GM19239 (cell line): ENCODE measurements around the gene CKAP5.
"Not testable (repeated sequence)": the region's sequence is repeated elsewhere in the genome, so short reads cannot be mapped to it uniquely, and the experiment has no call there.

Source experiments
- DNase-seq: peaks from one replicate; pipeline ENCODE4 v3.0.0; 2011; ENCODE audit warnings: low spot score; ENCODE audit not compliant: insufficient read length
- FAIRE-seq: peaks from 2 replicates; lab custom pipeline; 2011; peaks lifted over from hg19 to GRCh38; lab: Jason Lieb, UNC

The CKAP5 gene

DNA sequence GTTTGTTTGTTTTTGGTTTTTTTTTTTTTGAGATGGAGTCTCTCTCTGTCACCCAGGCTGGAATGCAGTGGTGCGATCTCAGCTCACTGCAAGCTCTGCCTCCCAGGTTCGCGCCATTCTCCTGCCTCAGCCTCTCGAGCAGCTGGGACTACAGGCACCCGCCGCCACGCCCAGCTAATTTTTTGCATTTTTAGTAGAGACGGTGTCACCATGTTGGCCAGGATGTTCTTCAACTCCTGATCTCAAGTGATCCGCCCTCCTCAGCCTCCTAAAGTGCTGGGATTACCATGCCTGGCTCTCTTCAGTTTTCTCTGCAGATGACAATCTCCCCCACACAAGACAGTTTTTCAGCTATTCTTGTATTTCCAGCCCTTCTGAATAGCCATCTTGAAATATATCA, 136.7 kb downstream of the CKAP5 start:
- not testable (repeated sequence) for FAIRE-seq

DNA sequence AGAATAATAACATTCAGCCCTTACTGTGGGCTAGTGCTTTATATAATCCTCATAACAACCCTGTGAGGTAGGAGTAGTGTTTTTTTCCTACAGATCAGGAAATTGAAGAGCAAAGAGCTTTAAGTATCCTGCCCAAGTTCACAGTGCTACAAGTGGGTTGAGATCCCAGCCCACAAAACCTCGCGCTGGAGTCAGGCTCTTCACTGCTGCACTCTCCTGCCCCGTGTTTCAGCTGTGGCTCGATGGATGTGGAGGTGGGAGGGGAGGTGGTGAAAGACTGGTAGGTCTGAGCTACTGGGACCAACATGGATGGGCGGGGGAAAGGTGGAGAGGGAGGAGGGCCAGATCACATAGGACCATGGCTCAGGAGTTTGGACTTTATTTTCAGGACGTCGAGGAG, 139.2 kb downstream of the CKAP5 start:
- DNase-seq, result no peak
- FAIRE-seq, result no peak

More for the DNA sequence above, 136.7 kb downstream of the CKAP5 start:
- DNase-seq, result not testable (repeated sequence)

DNA sequence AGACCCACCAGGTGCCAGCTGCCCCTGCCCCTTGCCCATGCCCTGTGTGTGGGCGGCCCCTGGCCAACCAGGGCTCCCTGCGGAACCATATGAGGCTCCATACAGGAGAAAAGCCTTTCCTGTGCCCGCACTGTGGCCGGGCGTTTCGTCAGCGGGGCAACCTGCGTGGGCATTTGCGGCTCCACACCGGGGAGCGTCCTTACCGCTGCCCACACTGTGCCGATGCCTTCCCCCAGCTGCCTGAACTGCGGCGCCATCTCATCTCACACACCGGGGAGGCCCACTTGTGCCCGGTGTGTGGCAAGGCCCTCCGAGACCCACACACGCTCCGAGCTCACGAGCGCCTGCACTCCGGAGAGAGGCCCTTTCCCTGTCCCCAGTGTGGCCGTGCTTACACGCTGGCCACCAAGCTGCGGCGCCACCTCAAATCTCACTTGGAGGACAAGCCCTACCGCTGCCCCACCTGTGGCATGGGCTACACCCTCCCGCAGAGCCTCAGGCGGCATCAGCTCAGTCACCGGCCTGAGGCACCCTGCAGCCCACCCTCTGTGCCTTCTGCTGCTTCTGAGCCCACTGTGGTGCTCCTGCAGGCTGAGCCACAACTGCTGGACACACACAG, 140.9 kb downstream of the CKAP5 start:
- no peak for DNase-seq
- FAIRE-seq, result no peak

DNA sequence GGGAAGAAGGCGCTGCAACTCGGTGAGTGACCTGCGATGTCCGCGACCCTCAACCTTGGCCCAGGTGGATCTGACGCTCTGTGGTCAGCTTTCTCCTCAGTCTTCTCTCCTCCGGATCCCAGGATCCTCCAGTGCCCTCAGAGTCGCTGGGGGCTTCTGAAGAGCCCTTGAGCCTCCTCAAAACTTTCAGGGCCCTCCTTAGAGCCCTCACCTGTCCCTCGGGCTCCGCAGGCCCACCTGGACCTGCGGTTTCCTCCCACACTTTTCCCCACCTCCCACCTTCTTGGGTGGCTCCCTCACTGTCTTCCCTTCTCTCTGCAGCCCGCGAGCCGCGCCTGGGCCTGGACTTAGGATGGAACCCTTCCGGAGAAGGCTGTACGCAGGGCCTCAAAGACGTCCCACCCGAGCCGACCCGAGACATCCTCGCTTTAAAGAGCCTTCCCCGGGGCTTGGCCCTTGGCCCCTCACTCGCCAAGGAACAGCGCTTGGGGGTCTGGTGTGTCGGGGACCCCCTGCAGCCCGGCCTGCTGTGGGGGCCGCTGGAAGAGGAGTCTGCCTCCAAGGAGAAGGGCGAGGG, 144.9 kb downstream of the CKAP5 start:
- FAIRE-seq (no peak), DNase-seq (no peak)

DNA sequence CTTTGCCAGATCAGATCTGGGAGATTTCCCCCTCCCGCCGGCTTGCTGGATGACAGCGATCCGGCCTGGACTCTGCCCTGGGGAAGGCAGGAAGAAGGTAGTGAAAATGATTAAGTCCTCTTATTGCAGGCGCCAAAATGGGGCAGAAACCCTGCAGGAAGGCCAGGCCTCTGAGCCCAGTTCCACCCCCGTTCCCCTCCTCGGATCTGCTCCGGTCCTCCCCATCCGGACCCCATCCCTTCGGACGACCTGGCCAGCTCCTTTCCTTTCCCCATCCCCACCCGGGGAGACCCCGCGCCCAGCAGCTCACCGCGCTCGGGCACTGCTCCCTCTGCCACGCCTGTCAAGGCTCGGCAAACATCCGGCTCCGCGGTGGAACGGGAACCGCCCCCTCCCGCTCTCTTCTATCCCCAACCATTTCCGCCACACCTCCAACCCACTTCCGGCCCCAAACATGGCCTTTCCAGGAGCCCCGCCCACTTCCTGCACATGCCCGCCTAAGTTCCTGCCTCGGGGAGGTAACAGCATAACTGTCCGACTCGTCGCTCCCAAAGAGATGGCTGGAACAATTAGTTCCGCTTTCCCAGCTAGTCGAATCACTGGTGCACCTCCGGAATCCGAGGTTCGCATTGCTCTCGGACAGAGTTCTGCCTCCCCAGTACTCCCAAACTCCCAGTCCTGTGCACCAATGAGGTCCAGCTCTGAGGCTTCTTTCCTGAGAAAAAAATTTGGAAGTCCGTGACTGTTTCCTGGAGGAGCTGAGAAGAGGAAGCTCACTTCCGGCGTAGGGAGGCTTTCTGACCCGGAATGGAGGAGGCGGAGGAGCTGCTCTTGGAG, 145.6 kb downstream of the CKAP5 start, which contains the start of the genes ARHGAP1 and ZNF408:
Gene ARHGAP1 (minus strand): TSS at position 379 of the 837 bp plus-strand sequence. CDS start 4,512 bp downstream, outside the sequence.
Gene ZNF408 (plus strand): TSS at position 791 of the 837 bp plus-strand sequence. CDS start 17 bp downstream, at position 808.
- DNase-seq (peak; percentile 91), FAIRE-seq (peak; percentile 99)

DNA sequence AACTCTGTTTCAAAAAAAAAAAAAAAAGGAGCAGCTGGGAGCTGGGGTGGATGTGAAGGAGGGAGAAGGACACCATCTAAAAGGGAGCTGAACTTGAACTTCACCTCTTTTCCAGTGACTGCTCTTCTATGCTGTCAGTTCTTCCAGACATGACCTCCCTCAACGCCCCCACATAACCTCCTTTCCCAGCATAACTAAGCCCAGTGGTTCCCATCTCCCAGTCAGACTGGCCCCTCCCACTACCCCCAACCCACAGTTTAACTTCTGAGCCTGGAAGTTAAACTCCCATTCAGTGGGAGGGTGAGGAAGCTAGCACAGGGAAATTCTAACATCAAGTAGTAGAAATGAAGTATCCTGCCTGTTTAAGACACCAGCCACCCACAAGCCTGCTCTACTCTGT, 147.5 kb downstream of the CKAP5 start:
- no peak for FAIRE-seq
- DNase-seq, result no peak

DNA sequence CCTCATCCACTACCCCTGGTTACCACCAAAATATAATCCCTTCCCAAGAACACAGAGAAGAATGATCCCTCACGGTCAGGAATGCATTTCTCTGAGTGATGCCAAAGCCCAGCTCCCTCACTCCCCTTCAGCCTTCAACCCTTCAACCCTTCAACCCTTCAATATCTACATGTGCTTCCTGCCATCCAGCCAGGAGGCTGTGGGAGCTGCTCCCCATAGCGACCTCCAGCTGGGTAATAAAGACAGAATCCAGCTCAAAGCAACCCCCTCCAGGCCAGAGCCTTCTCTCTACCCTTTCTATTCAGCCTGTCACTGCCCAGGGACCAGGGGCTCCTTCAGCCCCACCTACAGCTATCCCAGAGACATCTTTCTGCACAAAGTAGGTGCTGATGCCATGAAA, 148.4 kb downstream of the CKAP5 start:
- DNase-seq (no peak), FAIRE-seq (no peak)

DNA sequence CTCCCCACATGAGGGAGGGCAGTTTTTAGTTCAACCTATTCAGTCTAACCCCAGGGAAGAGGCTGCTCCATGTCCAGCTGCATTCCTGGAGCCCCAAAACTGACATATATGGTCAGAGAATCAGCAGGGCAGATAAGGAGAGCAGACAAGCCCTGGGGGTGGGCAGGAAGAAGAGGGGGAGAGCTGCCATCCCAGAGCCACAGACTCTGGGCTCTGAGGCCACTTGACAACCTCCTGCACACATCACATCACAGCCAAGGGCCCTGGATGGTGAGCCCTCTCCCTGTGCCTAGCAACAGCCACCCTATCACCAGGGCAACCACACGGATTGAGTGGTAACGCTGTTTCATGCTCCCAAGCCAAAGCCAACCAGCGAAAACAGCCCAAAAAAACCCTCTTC, 148.8 kb downstream of the CKAP5 start:
- DNase-seq, result no peak
- no peak for FAIRE-seq

DNA sequence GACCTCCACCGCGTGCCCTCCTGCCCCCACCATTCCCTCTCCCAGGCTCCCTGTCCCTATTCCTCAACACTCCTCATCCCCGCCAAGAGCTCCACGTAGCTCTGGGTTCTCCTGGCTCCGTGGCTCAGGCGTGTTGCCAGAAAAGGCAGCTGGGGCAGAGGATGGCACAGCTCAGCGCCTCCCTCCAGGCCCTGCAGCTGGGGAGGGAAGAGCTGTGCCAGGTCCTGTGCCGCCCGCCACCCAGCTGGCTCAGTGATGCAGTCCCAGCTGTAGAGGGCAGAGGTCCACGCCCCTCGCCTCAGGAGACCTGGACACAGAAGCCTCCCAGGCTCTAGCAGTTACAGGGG, 149.9 kb downstream of the CKAP5 start:
- DNase-seq (no peak), FAIRE-seq (no peak)

DNA sequence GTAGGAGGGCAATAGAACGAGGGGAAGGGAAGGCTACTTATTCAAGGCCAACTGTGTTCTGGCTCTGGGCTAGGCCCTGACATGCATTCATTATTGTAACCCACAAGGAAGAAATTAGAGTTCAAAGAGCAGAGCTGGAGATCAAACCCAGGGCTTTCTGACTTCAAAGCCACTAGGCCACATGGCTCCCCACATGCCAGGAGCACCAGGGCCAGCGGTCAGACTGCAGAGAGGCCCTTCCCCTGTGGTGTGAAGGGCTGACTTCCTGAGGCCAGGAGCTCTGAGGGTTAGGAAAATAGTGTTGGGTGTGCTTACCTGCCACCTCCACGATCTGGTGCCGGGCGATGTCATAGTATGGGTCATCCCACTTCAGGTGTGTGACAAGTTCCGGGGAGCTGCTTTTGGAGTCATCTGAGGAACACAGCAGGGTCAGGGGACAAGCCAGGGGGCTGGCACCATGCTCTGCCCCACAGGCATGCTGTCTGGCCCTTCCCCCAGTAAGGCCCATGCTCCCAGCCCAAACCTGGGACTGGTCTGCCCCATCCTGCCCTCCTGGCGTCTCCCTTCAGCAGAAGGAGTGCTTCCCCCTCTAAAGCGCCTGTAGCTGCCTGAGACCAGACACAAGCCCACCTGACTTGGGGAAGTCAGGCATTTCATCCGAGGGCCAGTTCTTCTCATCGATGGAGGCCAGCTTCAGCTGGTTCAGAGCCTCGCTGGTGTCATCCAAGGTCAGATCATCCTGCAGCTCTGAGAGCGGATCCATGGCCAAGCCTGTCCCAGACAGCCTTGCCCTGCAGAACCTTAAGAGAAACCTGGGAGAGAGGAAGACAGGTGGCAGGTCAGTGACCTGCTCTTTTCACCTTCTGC, 150.5 kb downstream of the CKAP5 start:
- no peak for DNase-seq
- no peak for FAIRE-seq

DNA sequence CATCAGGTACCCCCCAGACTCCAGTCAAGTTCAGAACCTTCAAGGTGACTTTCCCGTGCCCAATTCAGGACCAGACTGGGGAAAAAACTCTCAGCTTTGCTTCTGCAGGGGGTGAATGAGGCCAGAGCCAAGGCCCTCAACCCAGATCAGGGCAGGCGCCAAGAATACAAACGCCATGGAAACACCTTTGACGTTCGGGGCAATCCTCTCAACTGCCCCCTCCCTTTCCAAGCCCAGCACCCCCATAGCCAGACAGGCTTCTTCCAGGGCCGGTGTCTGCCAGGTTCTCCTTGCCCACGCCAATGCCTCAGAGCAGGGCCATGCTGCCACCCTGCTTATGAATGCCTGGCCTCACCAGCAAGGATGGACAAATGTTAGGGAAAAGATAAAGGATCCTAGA, 151.5 kb downstream of the CKAP5 start:
- FAIRE-seq (no peak), DNase-seq (no peak)

DNA sequence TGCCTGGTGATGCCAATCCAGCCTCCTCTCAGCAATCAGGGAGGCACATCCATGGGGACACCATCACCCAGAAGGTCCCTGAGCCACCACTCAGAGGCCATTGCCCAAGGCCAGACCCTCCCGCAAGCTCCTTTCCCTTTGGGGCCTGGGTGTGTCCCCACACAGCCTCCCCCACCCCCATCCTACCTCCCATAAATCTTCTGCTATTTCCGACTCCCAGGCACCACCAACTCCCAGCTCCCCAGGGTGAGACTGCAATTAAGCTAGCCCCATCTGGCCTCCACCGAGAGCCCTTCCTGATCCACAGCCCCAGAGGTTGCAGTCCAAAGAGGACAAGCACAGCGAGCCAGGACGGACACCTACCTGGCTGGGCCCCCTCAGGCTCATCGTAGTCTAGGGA, 152.0 kb downstream of the CKAP5 start:
- FAIRE-seq (no peak), DNase-seq (no peak)

DNA sequence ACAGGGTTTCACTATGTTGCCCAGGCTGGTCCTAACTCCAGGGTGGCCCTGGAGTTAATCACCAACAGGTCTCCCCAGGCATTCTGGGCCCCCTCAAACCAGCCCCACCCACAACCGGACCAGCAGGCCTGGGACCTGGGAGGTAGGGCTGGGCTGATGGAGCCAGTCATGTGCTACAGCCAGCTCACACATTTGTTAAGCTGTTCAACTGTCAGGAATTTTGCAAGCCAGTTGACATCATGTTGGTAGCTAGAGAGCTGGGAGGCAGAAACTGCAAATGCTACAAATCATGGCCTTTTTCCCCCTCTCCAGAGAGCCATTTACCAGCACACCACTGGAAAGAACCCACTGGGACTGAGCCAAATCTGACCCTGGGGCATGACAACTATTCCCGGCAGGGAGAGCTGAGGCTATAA, 152.5 kb downstream of the CKAP5 start:
- DNase-seq (no peak), FAIRE-seq (no peak)
